Type B pancreatic cell (in vitro differentiated cells): ENCODE results near the gene INO80E. TPM values are rescaled to one million over a fixed set of nuclear protein-coding genes. Genes with fewer than 3 reads are reported as not detected.

ENCODE experiments used
- DNase-seq: peaks from one replicate; pipeline ENCODE4 v3.0.0; 2021; ENCODE audit warnings: mixed read lengths; ENCODE audit not compliant: unreplicated experiment; ENCODE audit errors: extremely low spot score
- H3K27ac Mint-ChIP-seq: 2 replicates; pipeline ENCODE4 v1.8.0; 2021; ENCODE audit warnings: mild to moderate bottlenecking, mixed read lengths
- H3K27me3 Mint-ChIP-seq: 2 replicates; pipeline ENCODE4 v1.8.0; 2021; ENCODE audit warnings: mixed read lengths
- H3K36me3 Mint-ChIP-seq: 2 replicates; pipeline ENCODE4 v1.8.0; 2021; ENCODE audit warnings: mixed read lengths
- H3K4me1 Mint-ChIP-seq: one replicate; pipeline ENCODE4 v1.8.0; 2021; ENCODE audit warnings: mixed read lengths; ENCODE audit not compliant: unreplicated experiment
- H3K4me3 Mint-ChIP-seq: 2 replicates; pipeline ENCODE4 v1.8.0; 2021; ENCODE audit warnings: mild to moderate bottlenecking, mixed read lengths
- H3K9me3 Mint-ChIP-seq: 2 replicates; pipeline ENCODE4 v1.8.0; 2021; ENCODE audit warnings: mixed read lengths
- total RNA-seq: library from RNA; stranded (reverse); gene quantifications from 2 replicates; pipeline ENCODE4 v1.2.1, GENCODE V29; 2021; ENCODE audit warnings: low replicate concordance
- TF ChIP-seq, protein P1 (sequence below): fragments of 200-600 bp; sonication (generic); conservative IDR thresholded peaks from 2 replicates; pipeline ENCODE4 v1.5.0; 2021; ENCODE audit warnings: antibody characterized with exemption, mild to moderate bottlenecking

The INO80E gene
- total RNA-seq, 1 donor from 2014 or later = 78.7 TPM

DNA sequence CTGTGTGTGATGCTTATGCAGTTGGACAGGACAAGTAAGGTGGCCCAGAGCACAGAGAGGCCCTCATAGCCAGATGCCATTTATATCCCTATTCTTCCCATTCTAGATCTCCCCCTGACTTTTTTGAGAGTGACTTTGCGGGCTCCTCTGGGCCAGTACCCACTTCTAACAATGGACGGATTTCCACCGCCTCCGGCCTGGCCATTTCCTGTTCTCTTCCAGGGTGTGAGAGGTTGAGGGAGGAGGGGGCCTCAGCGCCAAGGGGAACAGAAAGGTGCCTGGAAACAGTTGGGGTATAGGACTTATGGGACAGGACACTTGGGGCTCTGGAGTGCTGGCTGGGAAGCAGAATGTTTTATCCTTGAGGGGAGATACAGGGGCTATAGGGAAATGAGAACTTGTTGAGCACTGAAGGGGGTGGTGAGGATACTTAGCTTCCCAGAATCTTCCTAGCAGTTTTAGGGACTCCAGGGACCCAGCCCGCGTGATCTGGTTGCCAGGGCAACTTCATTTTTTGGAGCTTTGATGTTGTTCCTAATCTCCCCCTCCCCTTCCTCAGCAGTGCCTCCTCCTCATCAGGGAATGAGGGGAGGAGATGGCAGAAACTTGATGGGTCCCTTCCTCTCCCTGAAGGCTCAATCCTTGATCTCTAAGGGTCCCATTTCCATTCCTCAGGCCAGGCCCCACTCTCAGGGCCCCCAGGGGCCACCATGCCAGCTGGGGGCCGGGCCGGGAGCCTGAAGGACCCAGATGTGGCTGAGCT is 18.8 kb upstream of the INO80E start:
- DNase-seq = no peak
- Mint-ChIP-seq H3K36me3 (peaks cover 18% of the 10 kb centered on the region), H3K27me3 (no peaks in the 10 kb centered on the region), H3K9me3 (peaks cover 5% of the 10 kb centered on the region), H3K4me3 (peak overlapping the region; percentile 93), H3K27ac (no peak overlapping the region), H3K4me1 (peaks cover 25% of the 10 kb centered on the region)
- TF ChIP-seq, protein P1, sequence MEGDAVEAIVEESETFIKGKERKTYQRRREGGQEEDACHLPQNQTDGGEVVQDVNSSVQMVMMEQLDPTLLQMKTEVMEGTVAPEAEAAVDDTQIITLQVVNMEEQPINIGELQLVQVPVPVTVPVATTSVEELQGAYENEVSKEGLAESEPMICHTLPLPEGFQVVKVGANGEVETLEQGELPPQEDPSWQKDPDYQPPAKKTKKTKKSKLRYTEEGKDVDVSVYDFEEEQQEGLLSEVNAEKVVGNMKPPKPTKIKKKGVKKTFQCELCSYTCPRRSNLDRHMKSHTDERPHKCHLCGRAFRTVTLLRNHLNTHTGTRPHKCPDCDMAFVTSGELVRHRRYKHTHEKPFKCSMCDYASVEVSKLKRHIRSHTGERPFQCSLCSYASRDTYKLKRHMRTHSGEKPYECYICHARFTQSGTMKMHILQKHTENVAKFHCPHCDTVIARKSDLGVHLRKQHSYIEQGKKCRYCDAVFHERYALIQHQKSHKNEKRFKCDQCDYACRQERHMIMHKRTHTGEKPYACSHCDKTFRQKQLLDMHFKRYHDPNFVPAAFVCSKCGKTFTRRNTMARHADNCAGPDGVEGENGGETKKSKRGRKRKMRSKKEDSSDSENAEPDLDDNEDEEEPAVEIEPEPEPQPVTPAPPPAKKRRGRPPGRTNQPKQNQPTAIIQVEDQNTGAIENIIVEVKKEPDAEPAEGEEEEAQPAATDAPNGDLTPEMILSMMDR = no peak

DNA sequence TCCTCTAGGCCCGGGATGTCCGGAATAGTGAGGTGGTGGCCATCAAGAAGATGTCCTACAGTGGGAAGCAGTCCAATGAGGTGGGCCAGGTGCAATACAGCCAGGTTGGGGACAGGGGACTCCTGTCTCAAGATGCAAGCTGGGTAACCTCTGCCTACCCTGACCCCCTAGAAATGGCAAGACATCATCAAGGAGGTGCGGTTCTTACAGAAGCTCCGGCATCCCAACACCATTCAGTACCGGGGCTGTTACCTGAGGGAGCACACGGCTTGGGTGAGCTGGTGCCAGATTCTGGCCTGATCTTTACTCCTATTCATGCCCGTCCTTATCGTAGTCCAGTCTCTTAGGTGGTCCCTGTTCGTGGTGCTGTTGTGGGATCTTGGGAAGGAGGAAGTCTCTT is 18.0 kb upstream of the INO80E start:
- H3K4me3 Mint-ChIP-seq = no peak overlapping the region
- no peak for DNase-seq
- TF ChIP-seq, protein P1 = no peak
- peaks cover 3% of the 10 kb centered on the region for H3K9me3 Mint-ChIP-seq
- H3K36me3 Mint-ChIP-seq = peaks cover 15% of the 10 kb centered on the region
- peaks cover 25% of the 10 kb centered on the region for H3K4me1 Mint-ChIP-seq
- no peak overlapping the region for H3K27ac Mint-ChIP-seq
- no peaks in the 10 kb centered on the region for H3K27me3 Mint-ChIP-seq

DNA sequence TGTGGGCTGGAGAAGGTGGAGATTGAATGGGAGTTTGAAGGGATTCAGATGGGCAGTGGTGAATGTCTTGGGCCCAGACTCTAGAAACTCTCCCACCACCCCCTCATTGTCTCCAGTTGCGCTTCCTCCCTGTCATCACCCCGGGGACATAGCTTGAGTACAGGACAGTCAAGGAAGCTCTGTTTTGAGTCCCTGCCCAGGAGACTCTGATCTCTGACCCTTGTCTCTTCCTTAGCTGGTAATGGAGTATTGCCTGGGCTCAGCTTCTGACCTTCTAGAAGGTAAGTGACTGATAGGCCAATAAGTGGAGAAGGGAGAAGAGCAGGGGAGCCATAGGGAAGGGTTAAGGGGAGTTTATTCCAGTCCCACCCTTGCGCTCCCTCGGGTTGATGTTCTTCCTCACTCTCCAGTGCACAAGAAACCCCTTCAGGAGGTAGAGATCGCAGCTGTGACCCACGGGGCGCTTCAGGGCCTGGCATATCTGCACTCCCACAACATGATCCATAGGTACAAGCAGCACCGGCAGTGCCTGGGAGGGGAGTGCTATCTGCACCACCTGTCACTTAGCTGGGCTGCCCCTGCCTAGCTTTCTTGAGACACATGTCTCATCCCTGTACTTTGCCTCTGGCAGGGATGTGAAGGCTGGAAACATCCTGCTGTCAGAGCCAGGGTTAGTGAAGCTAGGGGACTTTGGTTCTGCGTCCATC is 17.3 kb upstream of the INO80E start:
- Mint-ChIP-seq H3K36me3 (peaks cover 10% of the 10 kb centered on the region), H3K9me3 (no peaks in the 10 kb centered on the region), H3K4me1 (peaks cover 25% of the 10 kb centered on the region), H3K27me3 (no peaks in the 10 kb centered on the region), H3K4me3 (peak overlapping the region; percentile 22), H3K27ac (no peak overlapping the region)
- TF ChIP-seq, protein P1 = no peak
- no peak for DNase-seq

DNA sequence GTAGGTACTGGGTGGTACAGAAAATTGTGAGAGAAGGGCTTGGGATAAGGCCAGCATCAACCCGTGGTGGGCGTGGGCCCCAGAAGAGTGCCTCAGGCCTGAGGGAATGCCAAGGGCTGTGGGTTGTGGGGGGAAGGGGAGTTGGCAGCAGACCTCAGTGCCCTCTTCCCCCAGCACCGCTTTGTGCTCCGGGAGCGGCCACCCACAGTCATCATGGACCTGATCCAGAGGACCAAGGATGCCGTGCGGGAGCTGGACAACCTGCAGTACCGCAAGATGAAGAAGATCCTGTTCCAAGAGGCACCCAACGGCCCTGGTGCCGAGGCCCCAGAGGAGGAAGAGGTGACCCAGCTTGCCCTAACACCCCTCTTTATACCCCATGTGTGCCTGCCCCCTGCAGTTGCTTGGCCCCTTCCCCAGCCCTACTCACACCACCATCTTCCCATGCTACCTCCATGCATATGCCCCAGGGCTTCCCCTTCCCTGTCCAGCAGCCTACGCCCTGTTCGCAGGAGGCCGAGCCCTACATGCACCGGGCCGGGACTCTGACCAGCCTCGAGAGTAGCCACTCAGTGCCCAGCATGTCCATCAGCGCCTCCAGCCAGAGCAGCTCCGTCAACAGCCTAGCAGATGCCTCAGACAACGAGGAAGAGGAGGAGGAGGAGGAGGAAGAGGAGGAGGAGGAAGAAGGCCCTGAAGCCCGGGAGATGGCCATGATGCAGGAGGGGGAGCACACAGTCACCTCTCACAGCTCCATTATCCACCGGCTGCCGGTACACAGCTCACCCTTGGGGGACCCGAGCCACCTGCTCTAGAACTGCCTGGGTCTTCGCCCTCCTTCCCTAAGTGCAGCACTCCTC is 13.3 kb upstream of the INO80E start:
- H3K27ac Mint-ChIP-seq = no peak overlapping the region
- TF ChIP-seq, protein P1 = no peak
- no peaks in the 10 kb centered on the region for H3K27me3 Mint-ChIP-seq
- no peak overlapping the region for H3K4me3 Mint-ChIP-seq
- no peaks in the 10 kb centered on the region for H3K9me3 Mint-ChIP-seq
- H3K4me1 Mint-ChIP-seq = no peaks in the 10 kb centered on the region
- peaks cover 7% of the 10 kb centered on the region for H3K36me3 Mint-ChIP-seq
- DNase-seq = no peak

DNA sequence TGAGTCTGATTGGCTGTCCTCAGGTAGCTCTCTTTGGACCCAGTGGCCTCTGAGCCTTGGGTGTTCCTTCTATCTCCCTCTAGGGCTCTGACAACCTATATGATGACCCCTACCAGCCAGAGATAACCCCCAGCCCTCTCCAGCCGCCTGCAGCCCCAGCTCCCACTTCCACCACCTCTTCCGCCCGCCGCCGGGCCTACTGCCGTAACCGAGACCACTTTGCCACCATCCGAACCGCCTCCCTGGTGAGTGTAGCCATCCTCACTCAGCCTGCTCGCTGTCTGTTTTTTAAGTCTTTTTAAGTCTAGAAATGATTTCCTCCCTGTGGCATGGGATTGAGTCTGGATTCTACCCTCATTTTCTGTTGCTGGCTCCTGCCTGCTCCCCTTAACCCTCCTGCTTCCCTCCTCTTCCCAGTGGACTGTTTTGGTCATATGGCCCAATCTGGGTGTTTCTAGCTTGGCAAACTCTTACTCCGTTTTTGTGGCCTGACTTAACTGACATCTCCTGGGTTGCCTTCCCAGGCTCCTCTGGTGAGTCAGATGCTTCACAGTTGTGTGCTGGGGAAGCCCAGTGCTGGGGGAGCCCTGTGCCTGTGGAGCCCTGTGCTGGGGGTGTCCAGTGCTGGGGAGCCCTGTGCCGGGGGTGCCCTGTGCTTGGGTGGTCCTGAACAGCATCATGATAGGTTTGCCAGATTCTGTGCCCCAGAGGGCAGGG is 12.5 kb upstream of the INO80E start:
- DNase-seq = no peak
- Mint-ChIP-seq H3K36me3 (peaks cover 7% of the 10 kb centered on the region), H3K9me3 (no peaks in the 10 kb centered on the region), H3K4me3 (no peak overlapping the region), H3K27me3 (no peaks in the 10 kb centered on the region), H3K27ac (no peak overlapping the region), H3K4me1 (no peaks in the 10 kb centered on the region)
- TF ChIP-seq, protein P1 = no peak
